Lung (tissue), 12 donors: ENCODE results near the gene MRPL54. TPM values are rescaled to one million over a fixed set of nuclear protein-coding genes. Genes with fewer than 3 reads are reported as not detected.
"Not testable (repeated sequence)": the region's sequence is repeated elsewhere in the genome, so short reads cannot be mapped to it uniquely, and the experiment has no call there.

Source experiments
- ATAC-seq: fragments of 200-7000 bp; cut with Tn5 transposase; one replicate; pipeline ENCODE4 v1.9.1; 2020; ENCODE audit warnings: moderate number of reproducible peaks; ENCODE audit not compliant: insufficient read depth, low FRiP score
- DNase-seq, 3 donors: peaks; one replicate each; pipeline ENCODE4 v3.0.0-alpha.2; 2013 to 2017
- H3K27ac ChIP-seq, 2 donors: one replicate each; pipeline ENCODE4 v1.5.1; 2013; ENCODE audit warnings: mild to moderate bottlenecking in 2 of 2, moderate library complexity in 2 of 2, control low read depth in 1 of 2, inconsistent platforms in 1 of 2, low read depth in 1 of 2, low read length in 1 of 2
- H3K27me3 ChIP-seq, 3 donors: one replicate each; pipeline ENCODE4 v1.5.1; 2013; ENCODE audit warnings: low read length in 2 of 3; ENCODE audit not compliant: control insufficient read depth in 3 of 3, insufficient read depth in 3 of 3
- H3K36me3 ChIP-seq, 4 donors: one replicate each; pipeline ENCODE4 v1.5.1; 2013; ENCODE audit warnings: low read length in 4 of 4, mild to moderate bottlenecking in 1 of 4, moderate library complexity in 1 of 4; ENCODE audit not compliant: control insufficient read depth in 4 of 4, insufficient read depth in 4 of 4
- H3K4me1 ChIP-seq, 5 donors: one replicate each; pipeline ENCODE4 v1.5.1; 2013; ENCODE audit warnings: low read length in 5 of 5, mild to moderate bottlenecking in 2 of 5, moderate library complexity in 1 of 5; ENCODE audit not compliant: control insufficient read depth in 5 of 5, insufficient read depth in 5 of 5
- H3K4me3 ChIP-seq: one replicate; pipeline ENCODE4 v1.5.1; 2013; ENCODE audit warnings: mild to moderate bottlenecking, control low read depth, moderate library complexity
- H3K9ac ChIP-seq, 2 donors: one replicate each; pipeline ENCODE4 v1.5.1; 2013; ENCODE audit warnings: low read length in 2 of 2, control low read depth in 1 of 2; ENCODE audit not compliant: insufficient read depth in 1 of 2
- H3K9me3 ChIP-seq, 4 donors: one replicate each; pipeline ENCODE4 v1.5.1; 2013; ENCODE audit warnings: low read length in 3 of 4, mild to moderate bottlenecking in 1 of 4, moderate library complexity in 1 of 4; ENCODE audit not compliant: control insufficient read depth in 4 of 4, insufficient read depth in 3 of 4
- WGBS, 2 donors: extraction: QIAGEN DNeasy Blood & Tissue Kit; methylation state at CpG; one replicate each; pipeline ENCODE4 v1.1.7; 2013; 5-methylcytosine and 5-hydroxymethylcytosine counted together
- polyA plus RNA-seq, 2 donors: library from polyadenylated mRNA; stranded (reverse); fragments of 200-250 nt; gene quantifications; one replicate each; pipeline ENCODE4 v1.2.1, GENCODE V29; 2013
- total RNA-seq, 2 donors: library from RNA; depleted of rRNA in 1 of 2; stranded (reverse); fragments of >200 nt in 1 of 2; gene quantifications; one replicate each; pipeline ENCODE4 v1.2.1, GENCODE V29; 2014 to 2021
- TF ChIP-seq, protein P1 (sequence below): IDR thresholded peaks from 2 replicates; pipeline ENCODE4 v1.5.1; 2012; ENCODE audit warnings: mild to moderate bottlenecking; ENCODE audit errors: control extremely low read depth, extremely low read depth
- donor health status: control.
- donor health status: control.
- donor health status: Bipolar disorder and iron deficiency.
- donor health status: healthy.
- donor health status: DM: yes; HTN: yes; CAD: no.

Gene MRPL54
- total and polyA plus RNA-seq, 4 donors = 28.9 to 137 (median 63.8) TPM

DNA sequence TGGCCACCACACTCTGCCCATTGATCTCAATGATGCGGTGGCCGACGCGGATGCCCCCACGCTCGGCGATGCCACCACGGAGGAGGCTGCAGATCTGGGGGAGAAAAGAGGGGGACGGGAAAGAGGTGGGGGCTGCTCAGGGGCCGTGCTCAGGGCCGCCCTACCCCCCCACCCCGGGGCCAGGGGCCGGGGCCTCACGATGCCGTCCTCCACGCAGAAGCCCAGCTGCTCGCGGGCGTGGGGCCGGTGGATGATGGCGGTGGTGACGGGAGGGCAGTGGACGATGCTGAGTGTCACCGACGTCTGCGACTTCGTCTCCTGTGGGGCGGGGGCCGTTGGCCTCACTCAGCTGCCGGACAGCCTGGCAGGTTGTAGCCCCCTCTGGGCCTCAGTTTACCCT is 11.2 kb upstream of the MRPL54 start:
- H3K27me3 ChIP-seq = no peaks in the 10 kb centered on the region
- no peaks in the 10 kb centered on the region for H3K4me1 ChIP-seq
- H3K4me3 ChIP-seq = no peak overlapping the region
- ATAC-seq (no peak), DNase-seq (no peak)
- H3K27ac ChIP-seq = no peak overlapping the region
- no peak overlapping the region for H3K9ac ChIP-seq
- peaks cover 0 to 4% (median 0%) of the 10 kb centered on the region in 4 donors for H3K9me3 ChIP-seq
- TF ChIP-seq, protein P1, sequence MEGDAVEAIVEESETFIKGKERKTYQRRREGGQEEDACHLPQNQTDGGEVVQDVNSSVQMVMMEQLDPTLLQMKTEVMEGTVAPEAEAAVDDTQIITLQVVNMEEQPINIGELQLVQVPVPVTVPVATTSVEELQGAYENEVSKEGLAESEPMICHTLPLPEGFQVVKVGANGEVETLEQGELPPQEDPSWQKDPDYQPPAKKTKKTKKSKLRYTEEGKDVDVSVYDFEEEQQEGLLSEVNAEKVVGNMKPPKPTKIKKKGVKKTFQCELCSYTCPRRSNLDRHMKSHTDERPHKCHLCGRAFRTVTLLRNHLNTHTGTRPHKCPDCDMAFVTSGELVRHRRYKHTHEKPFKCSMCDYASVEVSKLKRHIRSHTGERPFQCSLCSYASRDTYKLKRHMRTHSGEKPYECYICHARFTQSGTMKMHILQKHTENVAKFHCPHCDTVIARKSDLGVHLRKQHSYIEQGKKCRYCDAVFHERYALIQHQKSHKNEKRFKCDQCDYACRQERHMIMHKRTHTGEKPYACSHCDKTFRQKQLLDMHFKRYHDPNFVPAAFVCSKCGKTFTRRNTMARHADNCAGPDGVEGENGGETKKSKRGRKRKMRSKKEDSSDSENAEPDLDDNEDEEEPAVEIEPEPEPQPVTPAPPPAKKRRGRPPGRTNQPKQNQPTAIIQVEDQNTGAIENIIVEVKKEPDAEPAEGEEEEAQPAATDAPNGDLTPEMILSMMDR = no peak
- peaks cover 3 to 35% (median 10%) of the 10 kb centered on the region in 4 donors for H3K36me3 ChIP-seq
- WGBS, 2 donors = 94 to 96% methylated on average over 23 to 30 of the region's 30 CpGs

DNA sequence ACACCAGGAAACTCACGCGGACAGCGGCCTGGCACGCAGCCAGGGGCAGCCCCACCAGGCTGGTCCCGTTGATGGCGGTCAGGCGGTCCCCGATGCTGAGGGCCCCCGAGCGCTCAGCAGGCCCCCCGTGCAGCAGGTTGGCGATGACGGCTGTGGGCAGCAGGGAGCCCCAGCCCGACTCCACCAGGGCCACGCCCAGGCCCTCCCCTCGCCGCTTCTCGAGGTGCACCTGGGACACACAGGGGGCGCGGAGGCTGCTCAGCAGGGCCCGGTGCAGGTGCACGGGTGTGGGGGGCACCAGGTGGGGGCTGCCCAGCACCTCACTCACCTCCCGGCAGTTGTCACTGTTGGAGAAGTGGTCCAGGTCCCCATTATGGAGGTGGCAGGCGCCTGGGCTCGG is 10.0 kb upstream of the MRPL54 start:
- Histone ChIP-seq H3K36me3 (peaks cover 3 to 35% (median 11%) of the 10 kb centered on the region in 4 donors), H3K27me3 (no peaks in the 10 kb centered on the region), H3K9ac (no peak overlapping the region), H3K4me3 (no peak overlapping the region), H3K27ac (no peak overlapping the region), H3K9me3 (peaks cover 0 to 4% (median 0%) of the 10 kb centered on the region in 4 donors), H3K4me1 (no peaks in the 10 kb centered on the region)
- no peak for ATAC-seq
- TF ChIP-seq, protein P1 = no peak
- DNase-seq = no peak
- 90 to 94% methylated on average over 25 of the region's 25 CpGs for WGBS, 2 donors

DNA sequence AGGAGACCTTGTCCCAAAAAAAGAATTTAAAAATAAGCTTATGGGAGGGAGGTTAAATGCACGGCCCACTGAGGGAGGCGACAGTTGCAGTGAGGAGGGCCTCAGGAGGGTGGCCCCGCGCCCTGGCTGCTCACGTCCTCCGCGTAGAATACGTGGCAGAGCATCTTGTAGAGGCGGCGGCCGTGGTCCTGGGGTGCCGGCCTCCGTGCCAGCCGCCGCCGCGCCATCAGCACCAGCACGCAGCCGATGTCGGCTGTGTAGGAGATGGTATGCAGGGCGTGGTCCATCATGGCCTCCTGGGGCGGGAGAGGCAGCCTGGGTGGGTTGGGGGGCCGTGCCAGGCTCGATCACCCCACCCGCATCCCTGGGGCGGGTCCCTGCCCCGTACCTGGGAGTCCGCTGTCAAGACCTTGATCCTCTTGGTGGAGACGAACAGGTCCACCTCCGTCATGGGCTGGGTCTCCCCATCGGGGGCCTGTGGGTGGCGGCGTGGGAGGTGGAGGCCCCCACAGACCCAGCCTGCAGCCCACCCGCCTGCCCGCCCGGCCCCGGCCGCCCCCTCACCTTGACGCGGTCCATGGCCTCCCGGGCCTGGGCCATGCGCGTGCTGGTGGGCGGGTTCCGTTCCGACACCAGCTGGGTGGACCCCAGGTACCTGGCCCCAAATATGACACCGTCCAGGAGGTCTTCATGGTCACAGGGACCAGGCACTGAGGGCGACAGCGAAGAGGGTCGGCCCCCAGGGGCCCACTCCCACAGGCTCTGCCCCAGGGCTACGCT is 8.7 kb upstream of the MRPL54 start:
- Histone ChIP-seq H3K4me3 (no peak overlapping the region), H3K4me1 (no peaks in the 10 kb centered on the region), H3K36me3 (peaks cover 3 to 35% (median 13%) of the 10 kb centered on the region in 4 donors), H3K9me3 (peaks cover 0 to 4% (median 0%) of the 10 kb centered on the region in 4 donors), H3K27me3 (no peaks in the 10 kb centered on the region), H3K27ac (no peak overlapping the region), H3K9ac (no peak overlapping the region)
- no peak for ATAC-seq
- TF ChIP-seq, protein P1 = no peak
- WGBS, 2 donors = 94 to 97% methylated on average over 50 to 51 of the region's 51 CpGs
- no peak for DNase-seq

DNA sequence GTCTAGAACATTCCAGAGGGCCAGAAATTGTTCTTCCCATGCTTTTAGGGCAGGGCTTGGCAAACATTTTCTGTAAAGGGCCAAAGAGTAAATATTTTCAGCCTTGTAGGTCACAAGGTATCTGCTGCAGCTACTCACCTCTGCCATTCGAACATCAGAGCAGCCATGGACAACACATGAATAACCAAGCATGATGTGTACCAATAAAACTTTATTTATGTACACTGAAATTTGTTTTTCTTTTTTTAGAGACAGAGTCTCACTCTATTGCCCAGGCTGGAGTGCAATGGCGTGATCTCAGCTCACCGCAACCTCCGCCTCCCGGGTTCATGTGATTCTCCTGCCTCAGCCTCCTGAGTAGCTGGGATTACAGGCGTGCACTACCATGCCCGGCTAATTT is 4.8 kb upstream of the MRPL54 start:
- DNase-seq, H3K27ac ChIP-seq, H3K27me3 ChIP-seq, H3K9me3 ChIP-seq, H3K4me3 ChIP-seq, ATAC-seq, H3K4me1 ChIP-seq, H3K9ac ChIP-seq: not testable (repeated sequence)
- H3K36me3 ChIP-seq = peaks cover 0 to 22% (median 3%) of the 10 kb centered on the region in 4 donors
- WGBS, 2 donors = 96 to 98% methylated on average over 7 of the region's 7 CpGs

DNA sequence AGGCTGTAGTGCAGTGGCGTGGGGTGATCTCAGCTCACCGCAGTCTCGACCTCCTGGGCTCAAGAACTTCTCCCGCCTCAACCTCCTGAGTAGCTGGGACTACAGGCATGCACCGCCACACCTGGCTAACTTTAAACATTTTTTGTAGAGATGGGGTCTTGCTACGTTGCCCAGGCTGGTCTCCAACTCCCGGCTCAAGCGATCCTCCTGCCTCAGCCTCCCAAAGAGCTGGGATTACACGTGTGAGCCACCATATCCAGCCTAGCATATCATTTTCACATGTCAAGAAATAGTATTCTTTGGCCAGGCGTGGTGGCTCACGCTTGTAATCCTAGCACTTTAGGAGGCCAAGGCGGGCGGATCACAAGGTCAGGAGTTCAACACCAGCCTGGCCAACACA is 4.2 kb upstream of the MRPL54 start:
- not testable (repeated sequence) for H3K27ac ChIP-seq, H3K4me1 ChIP-seq, H3K4me3 ChIP-seq, H3K9ac ChIP-seq, H3K27me3 ChIP-seq, H3K9me3 ChIP-seq, ATAC-seq, DNase-seq
- peaks cover 0 to 17% (median 3%) of the 10 kb centered on the region in 4 donors for H3K36me3 ChIP-seq
- 98% methylated on average over 13 of the region's 13 CpGs for WGBS, 2 donors
